ENCODE measurements around the gene IQSEC3.
"Not testable (repeated sequence)": the region's sequence is repeated elsewhere in the genome, so short reads cannot be mapped to it uniquely, and the experiment has no call there.

IQSEC3 gene

DNA sequence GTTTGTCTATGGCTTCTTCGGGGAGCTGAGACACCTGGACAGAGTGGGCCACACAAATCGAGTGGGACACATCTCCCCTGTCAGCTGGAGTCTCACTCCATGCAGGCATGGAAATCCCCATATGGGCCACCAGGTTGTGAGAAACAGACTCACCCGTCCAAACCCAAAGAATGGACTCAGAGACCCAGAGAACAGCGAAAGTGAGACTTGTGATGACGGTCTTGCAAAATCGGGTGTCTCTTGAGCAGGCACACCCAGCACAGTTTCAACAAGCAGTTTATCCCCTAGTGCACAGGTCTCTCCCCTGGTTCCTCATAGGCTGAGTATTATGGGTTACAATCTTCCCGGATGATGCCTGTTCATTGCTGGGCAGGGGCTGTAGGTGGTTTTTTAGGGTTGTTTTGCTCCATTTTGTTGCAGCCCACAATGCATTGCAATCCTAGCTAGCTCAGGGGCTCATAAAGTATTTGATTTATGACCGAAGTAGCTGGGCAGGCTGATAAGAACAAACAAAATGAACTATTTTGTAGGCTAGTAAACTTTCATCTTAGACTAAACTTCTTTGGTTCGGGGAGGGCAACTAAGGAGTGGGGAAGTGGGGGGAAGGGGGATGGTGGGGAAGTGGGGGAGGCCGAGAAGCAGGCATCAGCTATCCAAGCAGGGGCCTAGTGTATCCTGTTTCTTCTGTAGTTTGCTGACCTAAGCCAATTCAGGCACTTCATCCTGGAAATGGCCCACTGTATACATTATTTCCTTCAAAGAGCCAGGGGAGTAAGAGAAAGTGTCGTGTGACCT lies 45.3 kb downstream of the IQSEC3 start:
- DNase-seq (ENCODE audit: low read depth), result no peak

DNA sequence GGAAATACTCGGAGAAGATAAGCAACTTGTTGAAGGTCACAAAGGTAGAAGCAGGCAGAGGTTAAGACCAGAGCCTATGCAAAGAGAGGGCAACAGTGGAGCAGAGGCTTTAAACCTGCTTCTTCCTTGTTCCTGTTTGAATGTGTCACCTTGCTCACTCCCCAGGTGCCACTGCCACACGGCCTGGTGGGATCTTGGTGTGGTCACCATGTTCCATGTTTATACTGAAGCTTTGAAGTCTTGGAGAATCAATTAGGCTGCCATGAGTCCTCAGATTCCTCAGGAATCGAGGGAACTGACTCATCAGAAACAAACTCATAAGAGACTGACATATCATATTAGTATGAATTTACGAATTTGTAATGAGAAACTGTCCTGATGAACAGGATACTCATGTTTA lies 46.8 kb downstream of the IQSEC3 start:
- DNase-seq (ENCODE audit: low read depth), result no peak

DNA sequence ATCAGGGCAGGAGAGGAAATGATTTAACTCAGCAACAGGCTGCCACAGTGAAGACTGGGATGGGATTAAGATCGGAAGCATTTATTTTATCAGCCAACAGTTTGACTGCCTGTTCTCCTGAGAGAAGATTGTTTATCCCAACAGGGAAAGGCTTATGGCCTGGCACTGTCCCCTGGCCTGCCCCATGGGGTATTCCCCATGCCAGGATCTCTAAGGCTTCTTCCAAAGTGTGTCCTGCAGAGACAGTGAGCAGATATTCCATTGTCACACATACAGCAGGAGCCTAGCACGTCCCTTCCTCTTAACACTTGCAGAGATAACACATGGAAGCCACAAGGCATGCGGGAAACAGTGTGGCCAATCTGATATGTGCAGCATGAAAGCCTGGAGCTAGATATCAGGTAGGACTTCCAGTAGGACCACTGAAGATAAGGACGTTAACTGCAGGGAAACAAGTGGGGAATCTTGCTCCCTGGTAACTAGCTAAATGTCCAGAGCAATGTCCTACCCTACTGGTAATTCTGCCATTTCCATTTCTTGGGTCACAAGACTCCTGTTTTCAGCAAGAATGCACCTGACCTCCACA lies 48.2 kb downstream of the IQSEC3 start:
- DNase-seq (ENCODE audit: low read depth), result no peak

DNA sequence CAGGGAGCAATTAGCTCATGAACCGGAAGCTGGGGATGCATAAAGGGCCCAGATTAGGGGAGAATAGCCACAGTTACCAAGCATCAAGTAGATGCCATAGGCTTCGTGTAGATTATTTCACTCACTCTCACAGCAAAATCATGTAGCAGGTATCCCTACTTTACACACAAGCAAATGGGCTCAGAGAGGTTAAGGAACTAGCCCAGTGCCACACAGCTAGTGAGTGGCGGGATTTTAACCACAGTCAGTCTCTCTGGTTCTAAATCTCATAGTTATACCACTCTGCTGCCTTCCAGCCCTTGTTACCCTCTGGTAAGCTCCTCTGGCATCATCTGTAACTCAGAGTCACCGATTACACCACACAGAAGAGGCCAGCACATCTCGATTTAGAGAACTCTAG lies 49.0 kb downstream of the IQSEC3 start:
- no peak for DNase-seq (ENCODE audit: low read depth)

DNA sequence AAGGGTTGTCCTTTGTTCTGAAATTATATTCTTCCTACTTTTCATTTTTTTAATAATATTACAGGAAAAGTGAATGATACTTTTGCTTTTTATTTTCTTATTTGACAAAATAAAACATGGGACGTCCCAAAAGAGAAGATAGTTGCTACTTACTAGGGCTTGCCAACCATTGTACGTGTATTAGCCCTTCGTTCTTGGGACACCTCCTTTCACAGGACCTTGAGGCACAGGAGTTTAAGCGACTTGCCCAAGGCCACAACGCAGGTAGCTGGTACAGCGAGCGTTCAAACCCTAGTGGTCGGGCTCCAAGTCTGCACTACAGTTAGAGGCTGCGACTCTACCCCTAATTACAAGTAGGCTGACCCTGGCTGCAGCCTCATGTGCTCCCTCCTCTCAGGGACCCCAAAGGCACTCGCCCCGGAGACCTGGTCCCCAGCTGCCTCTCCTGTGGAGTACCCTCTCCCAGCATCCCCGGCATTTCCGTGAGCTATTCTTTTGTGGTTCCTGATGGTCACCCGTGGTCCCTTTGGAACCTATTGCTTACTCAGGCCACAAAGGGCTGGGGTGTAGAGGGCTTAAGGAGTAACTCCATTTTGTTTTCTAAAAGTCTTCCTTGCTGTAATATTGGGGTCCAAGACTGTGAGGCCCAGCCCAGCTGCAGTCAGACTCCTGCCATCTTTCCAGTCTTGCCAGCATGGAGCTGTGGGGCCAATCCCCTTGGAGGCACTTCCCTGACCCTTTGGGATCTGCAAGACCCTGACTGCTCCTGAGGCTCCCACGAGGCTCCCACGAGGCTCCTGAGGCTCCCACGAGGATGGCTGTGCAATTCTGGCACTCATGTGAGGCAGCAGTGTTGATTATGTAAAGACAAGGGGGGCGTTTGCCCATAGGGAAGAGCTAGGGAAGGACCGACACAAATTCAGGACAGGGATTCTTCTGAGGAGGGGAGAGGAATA lies 49.7 kb downstream of the IQSEC3 start:
- no peak for DNase-seq (ENCODE audit: low read depth)

DNA sequence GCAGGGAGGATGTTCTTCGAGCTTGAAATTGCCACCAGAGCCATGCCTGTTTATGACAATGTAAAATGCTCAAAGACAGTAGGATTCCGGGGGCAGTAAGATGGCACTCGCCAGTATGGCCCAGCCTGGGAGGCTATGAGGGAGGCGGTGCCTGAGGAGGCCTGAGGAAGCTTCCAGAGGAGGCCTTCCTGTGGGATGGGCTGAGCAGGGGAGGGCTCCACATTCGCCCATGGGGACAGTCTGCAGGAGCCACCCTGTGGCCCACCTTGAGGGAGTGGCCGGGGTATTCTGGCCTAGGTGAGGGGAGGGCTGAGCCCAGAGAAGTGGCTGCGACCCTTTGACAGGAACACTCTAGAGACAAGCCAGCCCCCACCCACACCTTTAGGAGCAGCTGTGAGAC lies 50.7 kb downstream of the IQSEC3 start:
- no peak for DNase-seq (ENCODE audit: low read depth)

DNA sequence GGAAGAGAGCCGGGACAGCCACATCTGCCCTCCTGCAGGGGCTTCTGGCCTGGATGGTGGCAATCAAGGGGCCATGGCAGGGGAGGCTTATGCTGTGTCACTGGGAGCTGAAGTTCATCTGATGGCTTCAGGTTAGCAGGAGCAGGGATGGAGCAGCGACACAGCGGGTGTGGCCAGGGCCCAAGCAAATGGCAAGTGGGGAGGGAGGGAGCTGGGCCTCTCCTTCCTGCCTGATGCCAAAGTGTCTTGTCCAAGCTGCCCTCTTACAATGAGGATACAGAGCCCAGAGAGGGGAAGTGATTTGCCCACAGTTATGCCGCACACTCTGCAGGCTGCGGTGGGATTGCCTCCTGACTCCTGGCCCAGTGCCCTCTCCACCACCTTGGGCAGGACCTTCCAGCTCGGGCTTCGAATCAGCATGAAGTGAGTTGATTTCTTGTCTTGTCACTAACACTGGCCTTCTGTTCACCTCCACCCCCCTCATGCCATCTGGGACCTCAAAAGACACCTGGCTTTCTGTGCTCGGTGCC lies 51.3 kb downstream of the IQSEC3 start:
- DNase-seq (ENCODE audit: low read depth), result no peak

DNA sequence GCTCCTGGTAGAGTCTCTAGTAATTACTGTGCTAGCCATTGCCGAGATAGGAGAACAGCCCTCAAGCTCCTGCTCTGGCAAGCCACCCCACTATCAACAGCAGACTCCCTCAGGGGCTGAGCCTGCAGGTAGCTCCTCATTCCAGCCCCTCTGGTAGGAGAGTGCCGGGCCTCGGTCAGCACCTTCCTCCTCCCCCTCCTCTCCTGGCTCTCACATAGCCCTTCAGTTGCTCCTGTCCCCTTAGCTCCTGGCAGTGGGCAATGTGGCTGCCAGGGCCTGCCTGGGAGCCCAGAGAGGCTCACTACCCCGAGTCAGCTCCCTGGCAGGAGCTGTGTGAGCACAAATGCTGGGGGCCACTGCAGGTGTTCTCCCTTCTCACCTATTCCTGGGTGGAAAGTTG lies 52.0 kb downstream of the IQSEC3 start:
- DNase-seq (ENCODE audit: low read depth), result no peak

DNA sequence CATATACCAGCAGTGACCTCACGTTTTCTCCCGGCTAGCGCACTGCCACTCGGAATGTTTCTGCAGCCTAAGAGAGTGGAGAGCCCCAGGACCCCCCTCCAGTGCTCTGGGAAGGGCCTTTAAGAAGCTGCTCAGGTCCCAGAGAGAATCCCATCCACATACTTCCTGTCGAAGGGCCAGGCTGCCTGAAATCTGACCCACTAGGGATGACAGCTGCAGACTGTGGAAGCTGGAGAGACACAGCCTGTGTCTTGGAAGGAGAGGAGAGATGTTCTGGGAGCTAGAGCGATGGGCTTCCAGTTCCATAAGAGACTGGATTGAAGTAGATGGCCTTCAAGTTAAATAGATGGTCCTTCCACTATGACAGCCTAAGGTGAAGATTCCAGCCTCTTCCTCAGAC lies 54.4 kb downstream of the IQSEC3 start:
- no peak for DNase-seq (ENCODE audit: low read depth)

DNA sequence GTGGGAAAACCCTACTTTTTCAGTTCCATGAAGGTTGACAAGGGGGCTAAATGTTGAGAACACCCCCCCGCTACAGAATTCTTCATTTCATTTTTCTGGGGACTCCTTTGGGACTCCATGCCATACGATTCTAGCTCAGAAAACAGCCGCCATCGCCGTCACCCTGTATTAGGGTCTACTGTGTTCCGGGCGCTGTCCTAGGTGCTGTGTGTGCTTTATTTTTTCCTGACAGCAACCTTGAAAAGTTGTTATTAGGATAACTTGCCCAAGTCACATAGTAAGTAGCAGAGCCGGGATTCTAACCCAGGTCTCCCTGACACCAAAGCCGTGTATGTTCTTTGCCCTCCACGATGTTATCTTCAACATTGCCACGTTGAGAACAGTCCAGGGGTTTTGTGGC lies 55.1 kb downstream of the IQSEC3 start:
- no peak for DNase-seq (ENCODE audit: low read depth)

DNA sequence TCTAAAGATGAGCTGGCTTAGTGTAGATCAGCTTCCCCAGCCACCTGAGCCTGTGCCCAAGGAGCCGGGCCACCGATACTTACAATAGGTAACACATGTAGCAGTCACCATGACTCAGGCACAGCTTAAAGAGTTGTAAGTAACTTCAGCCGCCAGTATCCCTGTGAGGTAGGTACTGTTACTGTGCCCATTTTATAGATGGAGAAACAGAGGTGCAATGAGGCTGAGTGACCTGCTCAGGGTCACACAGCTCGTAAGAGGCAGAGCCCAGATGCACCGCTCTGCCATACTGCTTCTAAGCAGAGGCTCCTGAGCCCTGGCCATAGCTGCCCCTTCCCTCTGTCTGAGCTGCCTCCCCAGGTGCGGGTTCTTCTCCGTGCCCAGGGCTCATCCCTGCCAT lies 58.5 kb downstream of the IQSEC3 start:
- no peak for DNase-seq (ENCODE audit: low read depth)

DNA sequence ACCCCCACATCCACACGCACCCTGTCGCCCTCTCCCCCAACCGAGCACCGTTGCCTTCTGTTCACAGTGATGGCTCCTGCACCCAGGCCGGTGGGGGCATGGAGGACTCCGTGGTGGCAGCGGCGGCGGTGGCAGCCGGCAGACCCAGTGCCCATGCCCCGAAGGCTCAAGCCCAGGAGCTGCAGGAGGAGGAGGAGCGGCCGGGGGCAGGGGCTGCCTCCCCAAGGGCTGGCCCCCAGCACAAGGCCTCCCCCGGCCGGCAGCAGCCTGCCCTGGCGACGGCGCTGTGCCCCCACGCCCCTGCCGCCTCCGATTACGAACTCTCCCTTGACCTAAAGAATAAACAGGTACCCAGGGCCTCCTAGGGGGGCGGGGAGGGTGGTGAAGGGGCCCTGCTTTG lies 59.0 kb downstream of the IQSEC3 start:
- no peak for DNase-seq (ENCODE audit: low read depth)

DNA sequence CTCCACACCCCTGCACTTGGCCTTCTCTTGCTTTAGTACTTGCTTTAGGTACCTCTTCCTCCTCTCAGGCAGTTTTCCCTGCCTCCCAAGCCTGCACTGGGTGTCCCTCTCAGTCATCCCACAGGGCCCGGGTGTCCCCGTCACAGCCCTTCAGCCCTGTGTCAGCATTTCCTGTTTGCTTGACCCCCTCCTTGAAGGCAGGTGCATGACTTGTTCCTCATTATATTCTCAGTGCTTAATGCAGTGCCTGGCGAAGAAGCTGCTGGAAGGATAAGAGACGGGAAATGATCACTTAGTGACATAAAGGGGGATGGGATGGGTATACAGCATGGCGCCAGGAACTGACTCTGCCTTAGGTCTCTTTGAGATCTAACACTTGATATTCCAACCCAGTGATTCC lies 61.5 kb downstream of the IQSEC3 start:
- no peak for DNase-seq (ENCODE audit: low read depth)

DNA sequence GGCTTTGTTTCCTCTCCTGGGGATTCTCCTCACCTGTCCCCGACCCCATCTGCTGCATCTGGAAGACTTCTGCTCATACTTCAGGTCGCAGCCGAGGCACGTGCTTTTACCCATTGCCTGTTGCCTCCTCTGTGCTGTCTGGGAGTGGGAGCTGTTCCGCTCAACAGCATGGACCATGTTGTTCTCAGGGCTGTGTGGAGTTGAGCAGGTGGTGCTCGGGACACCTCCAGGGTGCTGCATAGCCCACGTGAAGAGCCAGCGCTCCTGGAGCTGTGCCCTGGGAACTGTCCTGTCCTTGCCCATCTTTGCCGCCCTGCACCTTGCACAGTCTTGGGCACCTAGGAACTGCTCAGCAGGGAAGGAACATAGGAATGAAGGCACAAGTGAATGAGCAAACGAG lies 62.4 kb downstream of the IQSEC3 start:
- no peak for DNase-seq (ENCODE audit: low read depth)

DNA sequence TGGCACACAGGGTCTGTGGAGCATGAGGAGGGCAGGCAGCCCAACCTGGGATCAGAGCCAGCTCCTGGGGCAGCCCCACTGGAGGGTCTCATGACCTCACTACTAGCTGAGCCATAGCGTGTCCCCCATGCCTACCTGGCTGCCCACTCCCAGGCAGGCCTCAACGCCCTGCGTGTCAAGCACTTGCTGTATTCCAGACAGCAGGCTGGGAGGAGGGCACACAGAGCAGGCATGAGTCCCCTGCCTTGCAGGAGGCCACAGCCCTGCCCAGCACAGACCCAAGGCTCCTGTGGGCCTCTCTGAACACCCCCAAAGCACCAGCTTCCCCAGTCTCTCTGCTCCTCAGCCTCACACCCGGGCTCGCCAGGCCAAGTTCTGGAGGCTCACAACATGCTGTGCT lies 64.0 kb downstream of the IQSEC3 start:
- no peak for DNase-seq (ENCODE audit: low read depth)

DNA sequence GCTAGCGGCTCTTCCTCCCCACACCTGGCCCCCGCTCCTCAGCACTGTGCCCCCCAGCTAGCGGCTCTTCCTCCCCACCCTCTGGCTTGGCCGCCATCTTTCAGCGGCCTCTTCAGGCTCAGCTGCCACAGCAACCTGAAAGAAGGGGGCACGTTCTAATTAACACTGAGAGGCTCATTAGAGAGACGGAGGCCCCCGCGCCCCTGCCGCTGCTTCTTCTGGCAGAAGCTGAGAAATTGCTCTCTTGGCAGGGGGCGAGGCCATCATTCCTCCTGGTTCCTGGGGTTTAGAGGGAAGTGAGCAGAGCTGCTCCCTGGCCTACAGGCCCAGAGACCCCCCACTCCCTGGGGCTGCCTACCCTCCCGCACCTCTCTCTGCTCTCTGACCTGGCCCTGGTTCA lies 64.4 kb downstream of the IQSEC3 start:
- DNase-seq (ENCODE audit: low read depth), result no peak

DNA sequence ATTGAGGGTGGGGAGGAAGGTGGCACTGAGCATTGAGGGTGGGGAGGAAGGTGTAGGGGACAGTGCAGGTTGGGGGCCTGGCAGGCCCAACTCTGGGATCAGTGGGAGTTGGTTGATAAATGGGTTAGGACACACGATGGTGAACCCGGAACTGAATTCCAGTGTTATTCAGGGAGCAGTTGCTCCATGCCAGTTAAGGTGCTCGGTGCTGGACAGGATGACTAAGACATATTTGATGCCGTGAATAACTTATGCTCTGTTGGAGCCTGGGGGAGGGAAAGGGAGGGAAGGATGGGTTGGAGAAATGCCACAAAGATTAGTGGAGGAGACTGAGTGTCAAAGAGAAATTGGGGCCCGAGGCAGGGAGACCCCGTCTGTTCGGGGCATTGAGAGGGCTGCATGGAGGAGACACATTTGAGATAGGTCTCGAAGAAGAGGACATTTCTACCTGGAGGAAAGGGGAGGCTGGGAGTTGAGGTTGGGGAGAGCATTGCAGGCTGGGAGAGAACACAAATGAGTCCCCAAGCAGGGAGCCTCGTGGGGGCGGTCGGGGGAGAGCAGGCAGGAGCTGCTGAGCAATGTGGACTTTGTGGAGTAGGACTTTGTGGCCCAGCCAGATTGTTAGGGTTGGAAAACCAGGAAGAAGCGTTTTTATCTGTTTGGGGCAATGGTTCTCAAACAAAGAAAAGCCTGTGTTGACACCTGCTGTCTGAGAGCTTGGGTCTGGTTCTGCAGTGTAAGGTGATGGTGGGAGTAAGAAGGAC lies 65.3 kb downstream of the IQSEC3 start:
- DNase-seq (ENCODE audit: low read depth), result no peak

DNA sequence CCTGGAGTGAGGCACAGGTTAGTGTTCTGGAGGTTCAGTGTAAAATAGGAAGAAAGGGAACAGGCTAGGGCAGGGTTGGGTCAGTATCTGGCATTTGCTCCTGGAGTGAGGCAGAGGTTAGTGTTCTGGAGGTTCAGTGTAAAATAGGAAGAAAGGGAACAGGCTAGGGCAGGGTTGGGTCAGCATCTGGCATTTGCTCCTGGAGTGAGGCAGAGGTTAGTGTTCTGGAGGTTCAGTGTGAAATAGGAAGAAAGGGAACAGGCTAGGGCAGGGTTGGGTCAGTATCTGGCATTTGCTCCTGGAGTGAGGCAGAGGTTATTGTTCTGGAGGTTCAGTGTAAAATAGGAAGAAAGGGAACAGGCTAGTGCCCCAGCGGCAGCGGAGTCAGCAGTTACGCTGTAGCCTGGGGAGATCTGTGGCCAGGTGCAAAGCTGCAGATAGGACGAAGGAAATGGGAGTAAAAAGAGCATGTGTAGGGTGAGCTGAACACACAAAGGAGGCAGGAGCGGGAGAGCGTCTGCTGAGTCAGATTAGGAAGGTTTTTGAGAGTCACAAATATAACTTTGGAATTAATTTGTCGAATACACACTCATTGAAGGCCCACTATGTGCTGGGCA lies 67.2 kb downstream of the IQSEC3 start:
- DNase-seq (ENCODE audit: low read depth), result not testable (repeated sequence)

DNA sequence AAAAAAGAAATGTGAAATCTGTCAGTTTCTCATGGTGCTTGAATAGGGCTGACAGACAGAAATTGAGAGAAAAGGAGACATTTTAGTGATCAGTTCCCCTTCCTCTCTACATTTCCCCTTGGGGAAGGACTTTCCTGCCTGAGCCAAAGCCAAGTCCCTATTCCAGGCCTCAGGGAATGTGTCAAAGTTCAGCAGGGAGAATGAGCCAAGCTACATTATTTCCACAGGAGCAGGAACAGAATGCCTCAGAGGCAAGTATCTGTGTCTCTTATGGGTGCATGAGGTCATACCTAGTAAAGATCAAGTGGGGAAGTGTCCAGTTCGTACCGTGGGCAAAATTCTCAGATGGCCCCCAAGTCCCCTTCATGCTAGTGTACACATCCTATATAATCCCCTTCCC lies 68.6 kb downstream of the IQSEC3 start:
- no peak for DNase-seq (ENCODE audit: low read depth)

DNA sequence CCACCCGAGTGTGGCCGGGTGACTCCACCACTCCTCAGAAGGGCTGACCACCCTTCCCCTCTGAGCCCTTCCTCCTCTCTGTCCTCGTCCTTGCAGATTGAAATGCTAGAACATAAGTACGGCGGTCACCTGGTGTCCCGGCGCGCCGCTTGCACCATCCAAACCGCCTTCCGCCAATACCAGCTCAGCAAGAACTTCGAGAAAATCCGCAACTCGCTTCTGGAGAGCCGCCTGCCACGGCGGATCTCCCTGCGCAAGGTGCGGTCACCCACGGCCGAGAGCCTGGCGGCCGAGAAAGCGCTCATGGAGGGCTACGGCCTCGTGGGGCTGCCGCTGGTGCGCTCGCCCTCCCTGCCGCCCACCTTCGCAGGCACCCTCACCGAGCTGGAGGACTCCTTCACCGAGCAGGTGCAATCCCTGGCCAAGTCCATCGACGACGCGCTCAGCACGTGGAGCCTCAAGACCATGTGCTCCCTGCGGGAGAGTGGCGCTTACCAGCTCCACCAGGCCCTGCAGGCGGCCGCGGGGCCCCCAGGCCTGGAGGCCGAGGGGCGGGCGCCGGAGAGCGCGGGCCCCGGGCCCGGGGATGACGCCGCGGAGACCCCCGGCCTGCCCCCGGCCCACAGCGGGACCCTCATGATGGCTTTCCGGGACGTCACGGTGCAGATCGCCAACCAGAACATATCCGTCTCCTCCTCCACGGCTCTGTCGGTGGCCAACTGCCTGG lies 71.8 kb downstream of the IQSEC3 start:
- DNase-seq (ENCODE audit: low read depth), result no peak
